K562 (cell line): ENCODE measurements around the gene KIZ. TPM values are rescaled to one million over a fixed set of nuclear protein-coding genes. Genes with fewer than 3 reads are reported as not detected.

Experiments used
- ATAC-seq: fragments of 200-7000 bp; cut with Tn5 transposase; 3 replicates; pipeline ENCODE4 v1.9.1; 2020; ENCODE audit warnings: moderate library complexity
- BruUV-seq: library from RNA; stranded (reverse); fragments of 400-500 nt; replicated peaks from 2 replicates; lab custom pipeline; 2021; lab: Mats Ljungman, UMichigan
- CTCF ChIA-PET: fragments of 300-600 bp; formaldehyde crosslinking; extraction: SDS; loops from one replicate; lab custom pipeline; 2021; ENCODE audit warnings: low intra/inter-chr PET ratio; lab: Yijun Ruan, JAX
- POLR2A ChIA-PET: fragments of 300-600, 350-650 bp; sonication (Branson Sonifier 250); formaldehyde crosslinking; extraction: SDS; loops from one replicate; lab custom pipeline; 2021; ENCODE audit warnings: antibody characterized with exemption, inconsistent platforms; lab: Yijun Ruan, JAX
- DNase-seq, 4 experiments: peaks; one replicate each; pipeline versions ENCODE4 v3.0.0 to v3.0.0-alpha.2; 2011 to 2018; ENCODE audit warnings: low spot score in 3 of 4, mixed read lengths in 3 of 4; ENCODE audit errors: extremely low read depth in 1 of 4
- FAIRE-seq: peaks from 2 replicates; lab custom pipeline; 2011; peaks lifted over from hg19 to GRCh38; lab: Jason Lieb, UNC
- H2AFZ ChIP-seq: 2 replicates; pipeline ENCODE4 v1.6.0; 2011; ENCODE audit warnings: low read depth, low read length, control low read depth, inconsistent platforms
- H3K27ac ChIP-seq: fragments of 200-600 bp; 3 replicates; pipeline ENCODE4 v1.8.0; 2011; ENCODE audit warnings: low read depth, mild to moderate bottlenecking, control low read depth, inconsistent platforms, low read length, moderate library complexity, mixed read lengths; ENCODE audit errors: extremely low read depth
- H3K27me3 ChIP-seq, 2 experiments: fragments of 300-600 bp in 1 of 2; 2 replicates in 1 of 2; 3 replicates in 1 of 2; pipeline versions ENCODE4 v1.6.0 to v1.8.0; 2011; ENCODE audit warnings: inconsistent platforms in 2 of 2, low read length in 2 of 2, mild to moderate bottlenecking in 1 of 2, mixed read lengths in 1 of 2, moderate library complexity in 1 of 2; ENCODE audit not compliant: control insufficient read depth in 2 of 2, insufficient read depth in 2 of 2
- H3K36me3 ChIP-seq: fragments of 300-600 bp; 3 replicates; pipeline ENCODE4 v1.8.0; 2011; ENCODE audit warnings: mild to moderate bottlenecking, low read length, inconsistent platforms; ENCODE audit not compliant: control insufficient read depth, insufficient read depth
- H3K4me1 ChIP-seq, 2 experiments: fragments of 200-600 bp in 1 of 2; replicated peaks in 1 of 2; 2 replicates in 1 of 2; 3 replicates in 1 of 2; pipeline versions ENCODE4 v1.5.1 to v1.8.0; 2011; ENCODE audit warnings: inconsistent platforms in 2 of 2, low read length in 2 of 2, mild to moderate bottlenecking in 1 of 2, mixed read lengths in 1 of 2, moderate library complexity in 1 of 2; ENCODE audit not compliant: control insufficient read depth in 2 of 2, insufficient read depth in 2 of 2
- H3K4me2 ChIP-seq: 2 replicates; pipeline ENCODE4 v1.6.1; 2011; ENCODE audit warnings: low read length, control low read depth, inconsistent platforms, mixed read lengths; ENCODE audit not compliant: insufficient read depth
- H3K4me3 ChIP-seq: fragments of 200-600 bp; sonication (generic), shearing (Covaris generic); 2 replicates; pipeline ENCODE4 v1.5.1; 2016; ENCODE audit warnings: control low read depth, inconsistent platforms
- H3K79me2 ChIP-seq: fragments of 200-600 bp; 3 replicates; pipeline ENCODE4 v1.8.0; 2011; ENCODE audit warnings: low read length, inconsistent platforms; ENCODE audit not compliant: control insufficient read depth, insufficient read depth
- H3K9ac ChIP-seq, 2 experiments: 2 replicates each; pipeline versions ENCODE4 v1.6.0 to v1.6.1; 2011; ENCODE audit warnings: low read depth in 2 of 2, low read length in 2 of 2, control low read depth in 1 of 2, inconsistent platforms in 1 of 2, mild to moderate bottlenecking in 1 of 2, mixed read lengths in 1 of 2; ENCODE audit not compliant: insufficient read depth in 1 of 2
- H3K9me1 ChIP-seq: one replicate; pipeline ENCODE4 v1.6.0; 2011; ENCODE audit warnings: inconsistent platforms, mild to moderate bottlenecking, low read length, moderate library complexity; ENCODE audit not compliant: control insufficient read depth, insufficient read depth
- H3K9me3 ChIP-seq: replicated peaks from 2 replicates; pipeline ENCODE4 v1.5.1; 2011; ENCODE audit warnings: low read depth, low read length, inconsistent platforms; ENCODE audit not compliant: control insufficient read depth, insufficient read depth
- H4K20me1 ChIP-seq: replicated peaks from 2 replicates; pipeline ENCODE4 v1.6.1; 2011; ENCODE audit warnings: low read length, inconsistent platforms, mixed read lengths; ENCODE audit not compliant: control insufficient read depth, insufficient read depth
- CHD2 ChIP-seq: IDR thresholded peaks from 2 replicates; pipeline ENCODE4 v1.6.1; 2011; ENCODE audit warnings: low read depth, low read length
- CTBP1 ChIP-seq: fragments of 450-650 bp; IDR thresholded peaks from 2 replicates; pipeline ENCODE4 v1.6.1; 2016; ENCODE audit warnings: borderline replicate concordance
- SMAD1 ChIP-seq: fragments of 150-350 bp; IDR thresholded peaks from 2 replicates; pipeline ENCODE4 v1.6.1; 2014; ENCODE audit warnings: low read length, low read depth; ENCODE audit not compliant: partially characterized antibody
- WGBS: fragments of 100-300 bp; shearing (Covaris generic); methylation state at CpG from one replicate; pipeline ENCODE4 v1.1.6; 2016; ENCODE audit warnings: low coverage, mixed read lengths; ENCODE audit not compliant: insufficient coverage; ENCODE audit errors: missing lambda C conversion rate; 5-methylcytosine and 5-hydroxymethylcytosine counted together
- in situ Hi-C: fragments of 300-500 bp; cut with MboI; formaldehyde crosslinking; loops from 4 replicates; pipeline ENCODE4 v1.15.0; 2018; ENCODE audit warnings: inconsistent platforms, mixed read lengths
- intact Hi-C: fragments of 100-400 bp; cut with micrococcal nuclease; formaldehyde crosslinking; loops from 2 replicates; pipeline ENCODE4 v1.14.2; 2022
- polyA plus RNA-seq, 8 experiments: library from polyadenylated mRNA; depleted of rRNA in 4 of 8; stranded (reverse) in 5 of 8; unstranded in 3 of 8; fragments of >200 nt; fragmentation: Nextera tagmentation in 2 of 8; fragmentation: Illumina TruSeq in 1 of 8; extraction: Ambion mirVana in 2 of 8; extraction: Trizol in 1 of 8; gene quantifications; 2 replicates each; pipeline versions ENCODE4 v1.2.1 to v1.2.3, GENCODE V29; 2011 to 2014; ENCODE audit warnings: inconsistent platforms in 1 of 8, missing spikeins in 1 of 8
- total RNA-seq, 7 experiments: library from RNA; depleted of rRNA in 6 of 7; stranded (reverse); fragments of >200 nt in 6 of 7; fragmentation: Illumina TruSeq in 2 of 7; extraction: Trizol in 2 of 7; gene quantifications; 2 replicates each; pipeline versions ENCODE4 v1.2.1 to v1.2.3, GENCODE V29; 2011 to 2021; ENCODE audit warnings: low replicate concordance in 1 of 7
- TF ChIP-seq, protein P1 (sequence below): fragments of 450-650 bp; IDR thresholded peaks from 2 replicates; pipeline ENCODE4 v1.6.1; 2016; ENCODE audit warnings: low read depth
- TF ChIP-seq, protein P2 (sequence below): fragments of 450-650 bp; IDR thresholded peaks from 2 replicates; pipeline ENCODE4 v1.6.1; 2016
- TF ChIP-seq, protein P3 (sequence below): fragments of 450-650 bp; formaldehyde crosslinking; IDR thresholded peaks from 2 replicates; pipeline ENCODE4 v1.4.0; 2020; ENCODE audit warnings: mild to moderate bottlenecking
- TF ChIP-seq, protein P4 (sequence below): fragments of 250-450 bp; sonication (Bioruptor Pico); IDR thresholded peaks from 2 replicates; pipeline ENCODE4 v1.8.0; 2021; ENCODE audit warnings: moderate library complexity, mild to moderate bottlenecking, inconsistent platforms

The KIZ gene
- total and polyA plus RNA-seq, 9 of the 15 experiments (the other 6 are each of a cell fraction or from before 2014, with no cell fraction given): 4.9 to 21.1 (median 13.5) TPM

DNA sequence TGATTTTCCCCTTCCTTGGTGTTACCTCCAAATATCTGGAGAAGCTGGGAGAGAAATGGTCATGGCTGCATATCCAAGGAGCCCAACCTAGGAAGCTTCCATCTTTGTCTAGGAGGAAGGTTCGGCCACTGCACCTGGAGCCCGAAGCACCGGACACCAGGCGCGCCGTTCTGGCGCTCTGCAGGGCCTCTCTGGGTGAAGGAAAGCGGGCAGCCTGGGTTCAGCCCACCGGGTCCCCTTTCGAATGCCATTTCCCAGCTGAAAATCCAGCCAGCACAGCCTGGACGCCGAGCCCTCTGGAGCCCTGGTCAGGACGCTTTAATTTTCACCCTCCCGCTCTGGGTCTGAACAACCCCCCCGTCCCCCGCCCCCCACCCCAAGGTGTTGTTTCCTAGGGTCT, 21.0 kb upstream of the KIZ start:
- Histone ChIP-seq H3K79me2 (no peaks in the 10 kb centered on the region), H3K27ac (no peak overlapping the region), H3K9ac (no peak overlapping the region), H3K27me3 (peaks cover 7 to 17% of the 10 kb centered on the region in 2 experiments; a peak in 2 of 5 replicates), H3K4me1 (peaks cover 0 to 24% of the 10 kb centered on the region in 2 experiments; a peak in 3 of 5 replicates), H4K20me1 (no peaks in the 10 kb centered on the region), H2AFZ (no peak overlapping the region), H3K9me3 (no peaks in the 10 kb centered on the region), H3K4me2 (no peak overlapping the region), H3K9me1 (no peaks in the 10 kb centered on the region), H3K4me3 (no peak overlapping the region), H3K36me3 (no peaks in the 10 kb centered on the region)
- no peak for ATAC-seq
- WGBS: 18% methylated on average over 10 of the region's 16 CpGs
- ChIA-PET POLR2A (no interaction called here), CTCF (no interaction called here)
- intact Hi-C loops (no loop called here), in situ Hi-C loops (no loop called here)
- FAIRE-seq: no peak
- TF ChIP-seq CHD2: no peak
- no peak for TF ChIP-seq CTBP1
- TF ChIP-seq, protein P1, sequence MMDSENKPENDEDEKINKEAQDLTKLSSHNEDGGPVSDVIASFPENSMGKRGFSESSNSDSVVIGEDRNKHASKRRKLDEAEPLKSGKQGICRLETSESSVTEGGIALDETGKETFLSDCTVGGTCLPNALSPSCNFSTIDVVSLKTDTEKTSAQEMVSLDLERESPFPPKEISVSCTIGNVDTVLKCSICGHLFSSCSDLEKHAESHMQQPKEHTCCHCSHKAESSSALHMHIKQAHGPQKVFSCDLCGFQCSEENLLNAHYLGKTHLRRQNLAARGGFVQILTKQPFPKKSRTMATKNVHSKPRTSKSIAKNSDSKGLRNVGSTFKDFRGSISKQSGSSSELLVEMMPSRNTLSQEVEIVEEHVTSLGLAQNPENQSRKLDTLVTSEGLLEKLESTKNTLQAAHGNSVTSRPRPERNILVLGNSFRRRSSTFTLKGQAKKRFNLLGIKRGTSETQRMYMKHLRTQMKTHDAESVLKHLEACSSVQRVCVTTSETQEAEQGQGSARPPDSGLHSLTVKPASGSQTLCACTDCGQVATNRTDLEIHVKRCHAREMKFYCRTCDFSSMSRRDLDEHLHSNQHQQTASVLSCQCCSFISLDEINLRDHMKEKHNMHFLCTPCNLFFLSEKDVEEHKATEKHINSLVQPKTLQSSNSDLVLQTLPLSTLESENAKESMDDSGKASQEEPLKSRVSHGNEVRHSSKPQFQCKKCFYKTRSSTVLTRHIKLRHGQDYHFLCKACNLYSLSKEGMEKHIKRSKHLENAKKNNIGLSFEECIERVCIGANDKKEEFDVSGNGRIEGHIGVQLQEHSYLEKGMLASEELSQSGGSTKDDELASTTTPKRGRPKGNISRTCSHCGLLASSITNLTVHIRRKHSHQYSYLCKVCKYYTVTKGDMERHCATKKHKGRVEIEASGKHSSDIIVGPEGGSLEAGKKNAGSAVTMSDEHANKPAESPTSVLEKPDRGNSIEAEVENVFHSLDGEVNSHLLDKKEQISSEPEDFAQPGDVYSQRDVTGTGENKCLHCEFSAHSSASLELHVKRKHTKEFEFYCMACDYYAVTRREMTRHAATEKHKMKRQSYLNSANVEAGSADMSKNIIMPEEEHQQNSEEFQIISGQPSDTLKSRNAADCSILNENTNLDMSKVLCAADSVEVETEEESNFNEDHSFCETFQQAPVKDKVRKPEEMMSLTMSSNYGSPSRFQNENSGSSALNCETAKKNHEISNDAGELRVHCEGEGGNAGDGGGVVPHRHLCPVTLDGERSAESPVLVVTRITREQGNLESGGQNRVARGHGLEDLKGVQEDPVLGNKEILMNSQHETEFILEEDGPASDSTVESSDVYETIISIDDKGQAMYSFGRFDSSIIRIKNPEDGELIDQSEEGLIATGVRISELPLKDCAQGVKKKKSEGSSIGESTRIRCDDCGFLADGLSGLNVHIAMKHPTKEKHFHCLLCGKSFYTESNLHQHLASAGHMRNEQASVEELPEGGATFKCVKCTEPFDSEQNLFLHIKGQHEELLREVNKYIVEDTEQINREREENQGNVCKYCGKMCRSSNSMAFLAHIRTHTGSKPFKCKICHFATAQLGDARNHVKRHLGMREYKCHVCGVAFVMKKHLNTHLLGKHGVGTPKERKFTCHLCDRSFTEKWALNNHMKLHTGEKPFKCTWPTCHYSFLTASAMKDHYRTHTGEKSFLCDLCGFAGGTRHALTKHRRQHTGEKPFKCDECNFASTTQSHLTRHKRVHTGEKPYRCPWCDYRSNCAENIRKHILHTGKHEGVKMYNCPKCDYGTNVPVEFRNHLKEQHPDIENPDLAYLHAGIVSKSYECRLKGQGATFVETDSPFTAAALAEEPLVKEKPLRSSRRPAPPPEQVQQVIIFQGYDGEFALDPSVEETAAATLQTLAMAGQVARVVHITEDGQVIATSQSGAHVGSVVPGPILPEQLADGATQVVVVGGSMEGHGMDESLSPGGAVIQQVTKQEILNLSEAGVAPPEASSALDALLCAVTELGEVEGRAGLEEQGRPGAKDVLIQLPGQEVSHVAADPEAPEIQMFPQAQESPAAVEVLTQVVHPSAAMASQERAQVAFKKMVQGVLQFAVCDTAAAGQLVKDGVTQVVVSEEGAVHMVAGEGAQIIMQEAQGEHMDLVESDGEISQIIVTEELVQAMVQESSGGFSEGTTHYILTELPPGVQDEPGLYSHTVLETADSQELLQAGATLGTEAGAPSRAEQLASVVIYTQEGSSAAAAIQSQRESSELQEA: no peak
- TF ChIP-seq, protein P2, sequence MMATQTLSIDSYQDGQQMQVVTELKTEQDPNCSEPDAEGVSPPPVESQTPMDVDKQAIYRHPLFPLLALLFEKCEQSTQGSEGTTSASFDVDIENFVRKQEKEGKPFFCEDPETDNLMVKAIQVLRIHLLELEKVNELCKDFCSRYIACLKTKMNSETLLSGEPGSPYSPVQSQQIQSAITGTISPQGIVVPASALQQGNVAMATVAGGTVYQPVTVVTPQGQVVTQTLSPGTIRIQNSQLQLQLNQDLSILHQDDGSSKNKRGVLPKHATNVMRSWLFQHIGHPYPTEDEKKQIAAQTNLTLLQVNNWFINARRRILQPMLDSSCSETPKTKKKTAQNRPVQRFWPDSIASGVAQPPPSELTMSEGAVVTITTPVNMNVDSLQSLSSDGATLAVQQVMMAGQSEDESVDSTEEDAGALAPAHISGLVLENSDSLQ: no peak
- no peak for TF ChIP-seq SMAD1
- TF ChIP-seq, protein P3, sequence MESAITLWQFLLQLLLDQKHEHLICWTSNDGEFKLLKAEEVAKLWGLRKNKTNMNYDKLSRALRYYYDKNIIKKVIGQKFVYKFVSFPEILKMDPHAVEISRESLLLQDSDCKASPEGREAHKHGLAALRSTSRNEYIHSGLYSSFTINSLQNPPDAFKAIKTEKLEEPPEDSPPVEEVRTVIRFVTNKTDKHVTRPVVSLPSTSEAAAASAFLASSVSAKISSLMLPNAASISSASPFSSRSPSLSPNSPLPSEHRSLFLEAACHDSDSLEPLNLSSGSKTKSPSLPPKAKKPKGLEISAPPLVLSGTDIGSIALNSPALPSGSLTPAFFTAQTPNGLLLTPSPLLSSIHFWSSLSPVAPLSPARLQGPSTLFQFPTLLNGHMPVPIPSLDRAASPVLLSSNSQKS (CRISPR knock-in tag): no peak
- TF ChIP-seq, protein P4, sequence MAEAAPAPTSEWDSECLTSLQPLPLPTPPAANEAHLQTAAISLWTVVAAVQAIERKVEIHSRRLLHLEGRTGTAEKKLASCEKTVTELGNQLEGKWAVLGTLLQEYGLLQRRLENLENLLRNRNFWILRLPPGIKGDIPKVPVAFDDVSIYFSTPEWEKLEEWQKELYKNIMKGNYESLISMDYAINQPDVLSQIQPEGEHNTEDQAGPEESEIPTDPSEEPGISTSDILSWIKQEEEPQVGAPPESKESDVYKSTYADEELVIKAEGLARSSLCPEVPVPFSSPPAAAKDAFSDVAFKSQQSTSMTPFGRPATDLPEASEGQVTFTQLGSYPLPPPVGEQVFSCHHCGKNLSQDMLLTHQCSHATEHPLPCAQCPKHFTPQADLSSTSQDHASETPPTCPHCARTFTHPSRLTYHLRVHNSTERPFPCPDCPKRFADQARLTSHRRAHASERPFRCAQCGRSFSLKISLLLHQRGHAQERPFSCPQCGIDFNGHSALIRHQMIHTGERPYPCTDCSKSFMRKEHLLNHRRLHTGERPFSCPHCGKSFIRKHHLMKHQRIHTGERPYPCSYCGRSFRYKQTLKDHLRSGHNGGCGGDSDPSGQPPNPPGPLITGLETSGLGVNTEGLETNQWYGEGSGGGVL (CRISPR knock-in tag): no peak
- no TSS peak for BruUV-seq
- DNase-seq: no peak
